ENCODE results near the gene DDX19B. TPM values are rescaled to one million over a fixed set of nuclear protein-coding genes. Genes with fewer than 3 reads are reported as not detected.
"Not testable (repeated sequence)": the region's sequence is repeated elsewhere in the genome, so short reads cannot be mapped to it uniquely, and the experiment has no call there.

DDX19B gene
- total RNA-seq, 1 donor from 2014 or later = 33.7 TPM

- intact Hi-C loops (cut with micrococcal nuclease) = no loop called here
- POLR2A ChIA-PET = no interaction called here
- TF ChIP-seq, protein P1, sequence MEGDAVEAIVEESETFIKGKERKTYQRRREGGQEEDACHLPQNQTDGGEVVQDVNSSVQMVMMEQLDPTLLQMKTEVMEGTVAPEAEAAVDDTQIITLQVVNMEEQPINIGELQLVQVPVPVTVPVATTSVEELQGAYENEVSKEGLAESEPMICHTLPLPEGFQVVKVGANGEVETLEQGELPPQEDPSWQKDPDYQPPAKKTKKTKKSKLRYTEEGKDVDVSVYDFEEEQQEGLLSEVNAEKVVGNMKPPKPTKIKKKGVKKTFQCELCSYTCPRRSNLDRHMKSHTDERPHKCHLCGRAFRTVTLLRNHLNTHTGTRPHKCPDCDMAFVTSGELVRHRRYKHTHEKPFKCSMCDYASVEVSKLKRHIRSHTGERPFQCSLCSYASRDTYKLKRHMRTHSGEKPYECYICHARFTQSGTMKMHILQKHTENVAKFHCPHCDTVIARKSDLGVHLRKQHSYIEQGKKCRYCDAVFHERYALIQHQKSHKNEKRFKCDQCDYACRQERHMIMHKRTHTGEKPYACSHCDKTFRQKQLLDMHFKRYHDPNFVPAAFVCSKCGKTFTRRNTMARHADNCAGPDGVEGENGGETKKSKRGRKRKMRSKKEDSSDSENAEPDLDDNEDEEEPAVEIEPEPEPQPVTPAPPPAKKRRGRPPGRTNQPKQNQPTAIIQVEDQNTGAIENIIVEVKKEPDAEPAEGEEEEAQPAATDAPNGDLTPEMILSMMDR (IDR thresholded peaks at IDR 0.05) = no peak
These were observed 21.1 kb downstream of the DDX19B start for GRCh38 chr16:70320121-70320520.

DNA sequence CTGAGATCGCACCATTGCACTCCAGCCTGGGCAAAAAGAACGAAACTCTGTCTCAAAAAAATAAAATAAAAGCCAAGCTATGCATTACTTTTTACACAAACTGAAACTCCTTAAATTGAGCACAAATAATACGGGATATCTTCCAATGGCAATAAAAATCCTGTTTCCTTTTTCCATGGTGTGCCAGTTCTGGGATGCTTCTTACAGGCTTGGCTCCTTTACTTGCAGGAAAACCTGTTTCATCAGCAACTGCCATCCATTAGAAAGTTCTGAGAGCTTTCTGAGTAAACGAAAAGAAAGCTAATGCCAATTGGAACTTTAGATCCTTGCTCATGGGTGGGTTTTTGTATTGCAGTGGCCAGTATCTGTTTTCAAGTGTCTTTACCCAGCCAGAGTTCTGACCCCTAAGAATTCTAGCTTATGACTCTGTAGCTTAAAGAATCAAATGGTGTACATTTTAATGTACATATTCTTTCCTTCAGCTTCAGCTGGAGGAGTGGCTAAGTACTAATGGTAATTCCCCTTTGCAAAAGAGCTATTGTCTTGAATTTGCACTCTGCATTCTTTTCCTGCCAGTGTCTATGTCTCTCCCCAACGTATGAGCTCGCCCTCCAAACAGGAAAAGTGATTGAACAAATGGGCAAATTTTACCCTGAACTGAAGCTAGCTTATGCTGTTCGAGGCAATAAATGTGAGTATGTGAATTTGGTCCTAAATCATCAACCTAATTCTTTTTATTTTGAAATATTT, 26.2 kb downstream of the DDX19B start:
- CTCF ChIA-PET = no interaction called here
- no peak for DNase-seq
- no peak overlapping the region for H3K4me3 Mint-ChIP-seq
- TF ChIP-seq, protein P1 (IDR thresholded peaks at IDR 0.05) = no peak
- no peak for ATAC-seq (ENCODE audit: low read depth)
- H3K4me1 Mint-ChIP-seq = no peaks in the 10 kb centered on the region
- H3K9me3 Mint-ChIP-seq = no peaks in the 10 kb centered on the region
- H3K36me3 Mint-ChIP-seq (ENCODE audit: low read depth) = peaks cover 47% of the 10 kb centered on the region
- H3K27ac Mint-ChIP-seq = no peak overlapping the region
- POLR2A ChIA-PET = interaction anchor here (0.6 to 1.1 kb wide), 3 partner anchors 21 to 148 kb away, joined by 4 to 7 read pairs (median 6); partner anchors contain the start of gene DDX19A
- intact Hi-C loops (cut with micrococcal nuclease) = no loop called here
- no peaks in the 10 kb centered on the region for H3K27me3 Mint-ChIP-seq

More at GRCh38 chr16:70320121-70320520, 21.1 kb downstream of the DDX19B start:
- Mint-ChIP-seq H3K36me3 (ENCODE audit: low read depth) (peaks cover 44% of the 10 kb centered on the region), H3K27me3 (no peaks in the 10 kb centered on the region), H3K27ac (no peak overlapping the region), H3K4me1 (no peaks in the 10 kb centered on the region), H3K4me3 (no peak overlapping the region), H3K9me3 (no peaks in the 10 kb centered on the region)
- CTCF ChIA-PET = no interaction called here
- ATAC-seq (ENCODE audit: low read depth) (no peak), DNase-seq (no peak)

- TF ChIP-seq, protein P1 (IDR thresholded peaks at IDR 0.05) = no peak
- Mint-ChIP-seq H3K4me1 (no peaks in the 10 kb centered on the region), H3K9me3 (no peaks in the 10 kb centered on the region), H3K27me3 (no peaks in the 10 kb centered on the region), H3K27ac (no peak overlapping the region), H3K36me3 (ENCODE audit: low read depth) (peaks cover 55% of the 10 kb centered on the region), H3K4me3 (no peak overlapping the region)
- ChIA-PET POLR2A (interaction anchor here (1.6 kb wide), 1 partner anchor 32 kb away, joined by 4 read pairs; the partner anchor contains the start of gene DDX19B), CTCF (interaction anchor here (0.6 to 2.0 kb wide), 3 partner anchors 12 to 322 kb away, joined by 3 to 9 read pairs (median 4); no protein-coding TSS in a partner anchor)
- DNase-seq (no peak), ATAC-seq (ENCODE audit: low read depth) (no peak)
- intact Hi-C loops (cut with micrococcal nuclease) = no loop called here
These were observed 32.1 kb downstream of the DDX19B start for GRCh38 chr16:70331091-70331490.

GRCh38 chr16:70331588-70332358, 32.8 kb downstream of the DDX19B start:
- peak; percentile 49 for ATAC-seq (ENCODE audit: low read depth)
- intact Hi-C loops (cut with micrococcal nuclease) = no loop called here
- peak overlapping the region; percentile 32 for H3K27ac Mint-ChIP-seq
- DNase-seq = no peak
- H3K4me1 Mint-ChIP-seq = no peaks in the 10 kb centered on the region
- POLR2A ChIA-PET = interaction anchor here (0.7 kb wide), 1 partner anchor 15 kb away, joined by 4 read pairs; the partner anchor contains the start of gene DDX19A
- CTCF ChIA-PET = interaction anchor here (0.6 to 2.0 kb wide), 4 partner anchors 13 to 323 kb away, joined by 3 to 9 read pairs (median 4); no protein-coding TSS in a partner anchor
- TF ChIP-seq, protein P1 (IDR thresholded peaks at IDR 0.05) = no peak
- no peaks in the 10 kb centered on the region for H3K9me3 Mint-ChIP-seq
- no peaks in the 10 kb centered on the region for H3K27me3 Mint-ChIP-seq
- no peak overlapping the region for H3K4me3 Mint-ChIP-seq
- peaks cover 53% of the 10 kb centered on the region for H3K36me3 Mint-ChIP-seq (ENCODE audit: low read depth)

DNA sequence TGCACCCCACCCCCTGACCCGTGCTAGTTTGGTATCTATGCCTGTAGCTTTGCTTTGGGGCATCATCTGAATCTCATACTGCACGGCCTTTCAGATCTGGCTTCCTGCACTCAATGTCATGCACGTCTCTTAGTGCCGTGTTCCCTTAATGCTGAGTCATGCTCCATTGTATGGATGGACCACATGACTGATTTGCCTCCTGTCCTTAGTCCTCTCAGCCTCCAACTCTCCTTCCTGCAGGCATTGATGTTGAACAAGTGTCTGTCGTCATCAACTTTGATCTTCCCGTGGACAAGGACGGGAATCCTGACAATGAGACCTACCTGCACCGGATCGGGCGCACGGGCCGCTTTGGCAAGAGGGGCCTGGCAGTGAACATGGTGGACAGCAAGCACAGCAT, 33.7 kb downstream of the DDX19B start:
- H3K4me1 Mint-ChIP-seq; DNase-seq; intact Hi-C loops (cut with micrococcal nuclease); POLR2A ChIA-PET; H3K27me3 Mint-ChIP-seq; H3K9me3 Mint-ChIP-seq; ATAC-seq (ENCODE audit: low read depth); CTCF ChIA-PET; H3K4me3 Mint-ChIP-seq: not testable (repeated sequence)
- Mint-ChIP-seq H3K36me3 (ENCODE audit: low read depth) (peaks cover 52% of the 10 kb centered on the region), H3K27ac (peak overlapping the region; percentile 32)

All from activated B cell treated with CpG ODN at 0.5 μM for 24 hours (primary cell).